ENCODE results near the gene KCNIP3.
"Not testable (repeated sequence)": the region's sequence is repeated elsewhere in the genome, so short reads cannot be mapped to it uniquely, and the experiment has no call there.

The KCNIP3 gene

GRCh38 chr2:95351598-95351915 is 54.4 kb downstream of the KCNIP3 start:
- Histone ChIP-seq H3K9me3 (ENCODE audit: low read depth, low read length) (no peaks in the 10 kb centered on the region), H3K36me3 (ENCODE audit: insufficient read depth, low read length) (no peaks in the 10 kb centered on the region), H3K27ac (no peak overlapping the region), H3K4me3 (no peak overlapping the region), H3K9ac (ENCODE audit: insufficient read length) (no peak overlapping the region)
- DNase-seq (ENCODE audit: low read depth, low spot score) = no peak
- TF ChIP-seq EZH2 (IDR thresholded peaks at IDR 0.05) (no peak), FOXP2 (optimal IDR thresholded peaks at IDR 0.05; ENCODE audit: control extremely low read depth, extremely low read length, insufficient read depth) (no peak), POLR2AphosphoS5 (IDR thresholded peaks at IDR 0.05; ENCODE audit: borderline replicate concordance, low read depth, low read length) (no peak)

GRCh38 chr2:95352310-95353054 is 55.3 kb downstream of the KCNIP3 start:
- no peaks in the 10 kb centered on the region for H3K36me3 ChIP-seq (ENCODE audit: insufficient read depth, low read length)
- TF ChIP-seq POLR2AphosphoS5 (IDR thresholded peaks at IDR 0.05; ENCODE audit: borderline replicate concordance, low read depth, low read length) = no peak
- no peak for TF ChIP-seq FOXP2 (optimal IDR thresholded peaks at IDR 0.05; ENCODE audit: control extremely low read depth, extremely low read length, insufficient read depth)
- no peak for TF ChIP-seq EZH2 (IDR thresholded peaks at IDR 0.05)
- no peak for DNase-seq (ENCODE audit: low read depth, low spot score)
- H3K9ac ChIP-seq (ENCODE audit: insufficient read length) = no peak overlapping the region
- no peak overlapping the region for H3K4me3 ChIP-seq
- H3K27ac ChIP-seq = no peak overlapping the region
- H3K9me3 ChIP-seq (ENCODE audit: low read depth, low read length) = no peaks in the 10 kb centered on the region

- TF ChIP-seq FOXP2 (optimal IDR thresholded peaks at IDR 0.05; ENCODE audit: control extremely low read depth, extremely low read length, insufficient read depth) (no peak), POLR2AphosphoS5 (IDR thresholded peaks at IDR 0.05; ENCODE audit: borderline replicate concordance, low read depth, low read length) (no peak), EZH2 (IDR thresholded peaks at IDR 0.05) (no peak)
- Histone ChIP-seq H3K36me3 (ENCODE audit: insufficient read depth, low read length) (no peaks in the 10 kb centered on the region), H3K4me3 (no peak overlapping the region), H3K9me3 (ENCODE audit: low read depth, low read length) (no peaks in the 10 kb centered on the region), H3K9ac (ENCODE audit: insufficient read length) (no peak overlapping the region), H3K27ac (no peak overlapping the region)
- no peak for DNase-seq (ENCODE audit: low read depth, low spot score)
Observed at GRCh38 chr2:95353055-95353575, 56.0 kb downstream of the KCNIP3 start.

GRCh38 chr2:95353613-95354468 is 56.7 kb downstream of the KCNIP3 start:
- Histone ChIP-seq H3K27ac (no peak overlapping the region), H3K9ac (ENCODE audit: insufficient read length) (no peak overlapping the region), H3K4me3 (no peak overlapping the region), H3K36me3 (ENCODE audit: insufficient read depth, low read length) (no peaks in the 10 kb centered on the region), H3K9me3 (ENCODE audit: low read depth, low read length) (no peaks in the 10 kb centered on the region)
- TF ChIP-seq POLR2AphosphoS5 (IDR thresholded peaks at IDR 0.05; ENCODE audit: borderline replicate concordance, low read depth, low read length) = no peak
- no peak for DNase-seq (ENCODE audit: low read depth, low spot score)

- DNase-seq (ENCODE audit: low read depth, low spot score) = no peak
- no peak overlapping the region for H3K4me3 ChIP-seq
- H3K9ac ChIP-seq (ENCODE audit: insufficient read length) = no peak overlapping the region
- no peaks in the 10 kb centered on the region for H3K9me3 ChIP-seq (ENCODE audit: low read depth, low read length)
- no peak overlapping the region for H3K27ac ChIP-seq
- TF ChIP-seq FOXP2 (optimal IDR thresholded peaks at IDR 0.05; ENCODE audit: control extremely low read depth, extremely low read length, insufficient read depth) (no peak), POLR2AphosphoS5 (IDR thresholded peaks at IDR 0.05; ENCODE audit: borderline replicate concordance, low read depth, low read length) (no peak), EZH2 (IDR thresholded peaks at IDR 0.05) (no peak)
- H3K36me3 ChIP-seq (ENCODE audit: insufficient read depth, low read length) = no peaks in the 10 kb centered on the region
Observed at GRCh38 chr2:95354469-95354901, 57.3 kb downstream of the KCNIP3 start.

- Histone ChIP-seq H3K27ac (no peak overlapping the region), H3K4me3 (no peak overlapping the region), H3K36me3 (ENCODE audit: insufficient read depth, low read length) (no peaks in the 10 kb centered on the region), H3K9me3 (ENCODE audit: low read depth, low read length) (no peaks in the 10 kb centered on the region), H3K9ac (ENCODE audit: insufficient read length) (no peak overlapping the region)
- DNase-seq (ENCODE audit: low read depth, low spot score) = no peak
- no peak for TF ChIP-seq POLR2AphosphoS5 (IDR thresholded peaks at IDR 0.05; ENCODE audit: borderline replicate concordance, low read depth, low read length)
- no peak for TF ChIP-seq FOXP2 (optimal IDR thresholded peaks at IDR 0.05; ENCODE audit: control extremely low read depth, extremely low read length, insufficient read depth)
- TF ChIP-seq EZH2 (IDR thresholded peaks at IDR 0.05) = no peak
Observed at GRCh38 chr2:95354925-95355324, 57.8 kb downstream of the KCNIP3 start.

- not testable (repeated sequence) for DNase-seq (ENCODE audit: low read depth, low spot score); H3K9me3 ChIP-seq (ENCODE audit: low read depth, low read length); H3K36me3 ChIP-seq (ENCODE audit: insufficient read depth, low read length); H3K9ac ChIP-seq (ENCODE audit: insufficient read length); H3K4me3 ChIP-seq; H3K27ac ChIP-seq
Observed at GRCh38 chr2:95355486-95355885, 58.3 kb downstream of the KCNIP3 start.

- no peak for TF ChIP-seq FOXP2 (optimal IDR thresholded peaks at IDR 0.05; ENCODE audit: control extremely low read depth, extremely low read length, insufficient read depth)
- no peak for TF ChIP-seq EZH2 (IDR thresholded peaks at IDR 0.05)
- TF ChIP-seq POLR2AphosphoS5 (IDR thresholded peaks at IDR 0.05; ENCODE audit: borderline replicate concordance, low read depth, low read length) = no peak
- DNase-seq (ENCODE audit: low read depth, low spot score) = no peak
- H3K4me3 ChIP-seq = no peak overlapping the region
- H3K9ac ChIP-seq (ENCODE audit: insufficient read length) = no peak overlapping the region
- no peaks in the 10 kb centered on the region for H3K36me3 ChIP-seq (ENCODE audit: insufficient read depth, low read length)
- H3K9me3 ChIP-seq (ENCODE audit: low read depth, low read length) = no peaks in the 10 kb centered on the region
- H3K27ac ChIP-seq = no peak overlapping the region
Observed at GRCh38 chr2:95356821-95357700, 59.9 kb downstream of the KCNIP3 start.
